ENCODE results near the gene ATAD2B.

ATAD2B gene

GRCh38 chr2:23723029-23723428 is 203.9 kb downstream of the ATAD2B start:
- peak; percentile 30 for DNase-seq

DNA sequence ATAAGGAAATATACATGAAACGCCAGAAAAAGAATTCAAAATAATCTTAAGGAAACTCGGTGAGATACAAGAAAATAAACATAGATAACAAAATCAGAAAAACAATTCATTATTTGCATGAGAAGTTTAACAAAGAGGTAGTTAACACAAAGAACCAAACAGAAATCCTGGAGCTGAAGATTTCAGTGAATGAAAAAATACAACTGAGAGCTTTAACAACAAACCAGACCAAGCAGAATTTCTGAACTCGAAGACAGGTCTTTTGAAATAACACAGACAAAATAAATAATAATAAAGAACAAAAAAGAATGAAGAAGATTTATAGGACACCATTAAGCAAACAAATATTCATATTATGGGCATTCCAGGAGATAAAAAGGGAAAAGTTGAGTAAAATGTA is 204.7 kb downstream of the ATAD2B start:
- DNase-seq: no peak

DNA sequence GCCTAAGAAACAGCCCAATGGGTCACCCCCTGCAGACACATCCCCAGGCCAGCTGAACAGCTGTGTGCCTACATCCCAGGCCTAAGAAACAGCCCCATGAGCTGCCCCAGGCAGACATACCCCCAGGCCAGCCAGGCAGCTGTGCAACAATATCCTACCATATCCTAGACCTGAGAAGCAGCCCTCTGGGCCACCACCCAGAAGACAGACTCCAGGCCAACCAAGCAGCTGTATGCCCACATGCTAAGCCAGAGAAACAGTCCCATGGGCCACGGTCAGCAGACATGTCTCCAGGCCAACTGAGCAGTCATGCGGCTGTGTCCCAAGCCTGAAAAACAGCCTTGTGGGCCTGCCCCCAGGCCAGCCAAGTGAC is 205.5 kb downstream of the ATAD2B start:
- DNase-seq: no peak

GRCh38 chr2:23720705-23721453 is 206.0 kb downstream of the ATAD2B start:
- DNase-seq: no peak

DNA sequence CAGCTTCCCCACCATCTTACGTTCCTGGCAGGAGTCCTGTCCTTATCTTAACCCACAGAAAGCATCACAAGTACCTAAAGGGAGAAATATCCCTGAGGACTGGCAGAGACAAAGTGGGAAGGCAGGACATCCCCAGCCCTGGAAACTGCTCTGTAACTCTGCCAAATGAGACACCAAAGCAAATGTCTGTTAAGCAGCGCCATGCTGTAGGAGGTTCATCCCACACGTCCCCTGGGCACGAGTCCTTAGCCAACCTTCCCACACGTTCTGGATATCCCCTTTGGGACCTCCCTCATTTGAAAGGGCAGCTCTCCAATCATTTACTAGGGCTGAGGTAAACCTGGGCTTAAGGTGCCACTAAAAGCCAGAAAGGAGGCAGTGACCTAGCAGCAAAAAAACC is 207.2 kb downstream of the ATAD2B start:
- DNase-seq: no peak

DNA sequence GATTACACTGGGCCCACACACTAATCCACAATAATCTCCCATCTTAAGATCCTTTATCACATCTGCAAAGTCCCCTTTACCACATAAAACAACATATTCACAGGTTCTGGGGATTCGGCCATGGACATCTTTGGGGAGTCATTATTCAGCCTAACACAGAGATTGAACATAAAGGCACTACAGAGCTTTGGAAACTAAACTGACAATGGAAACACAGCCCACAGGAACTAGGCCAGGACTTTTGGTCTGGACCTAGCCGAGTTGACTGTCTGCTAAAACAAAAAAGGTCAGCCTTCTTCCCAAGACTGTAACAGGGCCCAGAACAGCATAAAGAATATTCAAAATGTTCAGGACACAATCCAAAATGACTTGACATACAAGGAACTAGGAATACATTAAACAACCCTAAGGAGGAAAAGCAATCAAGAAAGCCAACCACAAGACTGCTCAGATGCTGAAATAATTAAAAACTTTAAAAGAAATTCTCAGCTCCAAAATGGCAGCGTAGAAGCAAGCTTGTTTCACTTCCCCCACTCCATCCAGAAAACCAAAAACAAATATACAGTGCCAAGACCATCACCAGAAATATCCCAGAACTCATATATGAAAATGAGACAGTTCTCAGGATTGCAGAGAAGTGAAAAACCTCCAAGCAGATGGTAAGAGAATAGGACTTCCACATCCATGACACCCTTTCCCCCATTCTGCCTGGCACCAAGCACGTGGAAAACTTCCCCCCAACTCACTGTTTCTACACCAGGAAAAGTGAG is 207.8 kb downstream of the ATAD2B start:
- DNase-seq: no peak

- no peak for DNase-seq
Measured at GRCh38 chr2:23713351-23713750, 213.6 kb downstream of the ATAD2B start.

DNA sequence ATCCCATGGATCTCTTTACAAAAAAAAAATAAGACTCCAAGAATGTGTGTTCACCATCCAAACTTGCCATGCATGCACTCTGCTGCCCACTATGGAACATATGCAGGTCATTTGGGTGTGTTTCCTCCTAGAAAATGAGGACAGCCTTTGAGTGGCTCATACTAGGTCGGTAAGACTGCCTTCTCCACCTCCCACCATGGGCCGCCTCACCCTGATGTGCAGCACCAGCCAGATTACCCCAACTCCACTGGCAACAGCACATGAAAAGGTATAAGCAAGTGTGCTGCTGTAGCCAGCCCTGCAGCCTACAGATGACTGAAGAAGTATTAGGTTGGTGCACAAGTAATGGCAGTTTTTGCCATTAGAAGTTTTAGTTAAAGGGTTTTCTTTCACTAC is 214.2 kb downstream of the ATAD2B start:
- no peak for DNase-seq

GRCh38 chr2:23711979-23712755 is 214.8 kb downstream of the ATAD2B start:
- DNase-seq: no peak

GRCh38 chr2:23709311-23709710 is 217.6 kb downstream of the ATAD2B start:
- peak; percentile 35 for DNase-seq

GRCh38 chr2:23708771-23709170 is 218.2 kb downstream of the ATAD2B start:
- no peak for DNase-seq

DNA sequence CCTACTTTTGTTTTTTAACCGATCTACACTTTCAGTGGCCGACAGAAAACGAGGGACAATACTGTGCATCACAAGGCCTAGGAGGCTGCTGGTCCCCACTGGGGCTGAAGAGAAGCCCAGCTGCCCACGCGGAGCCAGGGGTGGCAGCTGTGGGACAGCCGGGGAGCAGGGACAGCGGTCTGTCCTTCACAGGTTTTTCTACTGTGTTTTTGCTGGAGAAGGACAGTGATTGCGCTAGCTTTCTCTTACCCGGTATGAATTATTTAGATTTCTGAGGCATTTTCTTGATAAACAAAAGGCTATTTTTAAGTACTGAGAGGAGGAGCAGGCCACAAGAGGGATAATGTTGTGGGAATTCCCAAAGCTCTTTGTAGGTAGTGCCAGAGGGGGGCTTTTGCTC is 219.8 kb downstream of the ATAD2B start:
- no peak for DNase-seq

DNA sequence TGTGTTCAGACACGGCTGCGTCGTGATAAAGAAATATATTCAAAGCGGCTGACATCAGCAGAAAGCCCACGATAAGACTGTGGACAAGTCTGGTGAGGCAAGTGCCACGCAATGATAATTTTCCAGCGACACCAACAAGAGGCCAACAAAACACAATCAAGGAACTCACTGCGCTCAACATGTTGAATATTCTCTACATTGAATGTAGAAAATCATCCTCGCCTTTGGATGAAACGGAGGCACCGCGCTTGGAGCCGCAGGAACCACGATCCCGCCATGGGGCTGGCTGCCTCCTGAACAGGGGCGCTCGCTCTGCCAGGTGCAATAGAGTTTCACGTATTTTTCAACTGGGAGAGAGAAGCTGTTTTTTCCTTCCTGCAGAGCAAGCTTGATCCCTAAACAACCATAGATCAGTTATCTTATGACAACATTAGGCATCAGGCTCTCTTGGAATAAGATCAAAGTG is 220.3 kb downstream of the ATAD2B start:
- DNase-seq: no peak

- DNase-seq: peak; percentile 38
Measured at GRCh38 chr2:23705771-23706612, 220.9 kb downstream of the ATAD2B start.

DNA sequence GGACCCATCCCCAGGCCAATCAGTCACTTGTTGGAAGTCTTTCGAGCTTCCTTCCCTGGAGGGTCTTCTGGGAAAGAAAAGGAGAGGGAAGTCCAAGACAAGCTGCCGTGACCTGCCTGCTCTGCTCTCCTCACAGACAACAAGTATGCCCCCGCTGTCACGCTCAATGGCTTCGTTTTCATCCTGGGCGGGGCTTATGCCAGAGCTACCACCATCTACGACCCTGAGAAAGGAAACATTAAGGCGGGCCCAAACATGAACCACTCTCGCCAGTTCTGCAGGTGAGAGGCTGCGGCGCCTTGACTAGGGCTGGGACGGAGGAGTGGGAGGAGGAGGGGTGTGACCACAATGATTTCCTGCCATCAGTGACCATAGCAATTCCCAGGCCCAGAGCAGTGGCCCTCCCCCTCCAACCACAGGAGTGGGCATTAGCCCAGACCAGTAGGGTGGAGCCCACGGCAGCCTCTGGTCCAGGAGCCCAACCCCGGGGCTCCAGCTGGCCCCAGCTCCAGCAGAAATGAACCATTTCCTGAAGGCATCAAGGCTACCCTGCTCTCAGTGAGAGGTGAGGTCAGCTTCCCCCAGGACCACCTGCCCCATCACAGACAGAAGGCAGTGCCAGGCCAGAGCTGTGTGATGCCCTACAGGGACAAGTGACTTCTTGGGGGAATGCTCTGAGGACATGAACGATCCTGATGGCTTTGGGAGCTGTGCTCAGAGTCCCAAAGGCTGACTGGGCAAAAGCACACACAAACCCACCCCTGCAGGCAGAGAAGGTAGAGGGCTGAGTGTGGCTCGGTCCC is 223.1 kb downstream of the ATAD2B start:
- peak; percentile 47 for DNase-seq

- no peak for DNase-seq
Measured at GRCh38 chr2:23703037-23703582, 223.8 kb downstream of the ATAD2B start.

- DNase-seq: peak; percentile 44
Measured at GRCh38 chr2:23700627-23701026, 226.3 kb downstream of the ATAD2B start.

DNA sequence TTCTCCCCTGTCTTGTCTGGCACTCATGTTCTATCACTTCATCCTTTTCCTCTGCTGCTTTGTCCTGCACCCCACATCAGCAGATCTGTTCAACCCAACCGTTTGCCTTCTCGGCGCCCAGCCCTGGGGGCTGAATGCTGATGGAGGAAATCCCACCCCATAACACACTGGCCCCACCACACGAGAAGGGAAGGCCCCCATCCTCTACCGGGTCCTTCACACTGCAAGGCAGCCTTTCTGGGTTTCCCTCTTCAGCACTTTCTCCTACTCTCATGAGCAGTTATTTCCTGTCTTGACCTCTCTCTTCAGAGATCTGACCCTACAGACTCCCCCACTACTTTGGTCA is 227.4 kb downstream of the ATAD2B start:
- no peak for DNase-seq

DNA sequence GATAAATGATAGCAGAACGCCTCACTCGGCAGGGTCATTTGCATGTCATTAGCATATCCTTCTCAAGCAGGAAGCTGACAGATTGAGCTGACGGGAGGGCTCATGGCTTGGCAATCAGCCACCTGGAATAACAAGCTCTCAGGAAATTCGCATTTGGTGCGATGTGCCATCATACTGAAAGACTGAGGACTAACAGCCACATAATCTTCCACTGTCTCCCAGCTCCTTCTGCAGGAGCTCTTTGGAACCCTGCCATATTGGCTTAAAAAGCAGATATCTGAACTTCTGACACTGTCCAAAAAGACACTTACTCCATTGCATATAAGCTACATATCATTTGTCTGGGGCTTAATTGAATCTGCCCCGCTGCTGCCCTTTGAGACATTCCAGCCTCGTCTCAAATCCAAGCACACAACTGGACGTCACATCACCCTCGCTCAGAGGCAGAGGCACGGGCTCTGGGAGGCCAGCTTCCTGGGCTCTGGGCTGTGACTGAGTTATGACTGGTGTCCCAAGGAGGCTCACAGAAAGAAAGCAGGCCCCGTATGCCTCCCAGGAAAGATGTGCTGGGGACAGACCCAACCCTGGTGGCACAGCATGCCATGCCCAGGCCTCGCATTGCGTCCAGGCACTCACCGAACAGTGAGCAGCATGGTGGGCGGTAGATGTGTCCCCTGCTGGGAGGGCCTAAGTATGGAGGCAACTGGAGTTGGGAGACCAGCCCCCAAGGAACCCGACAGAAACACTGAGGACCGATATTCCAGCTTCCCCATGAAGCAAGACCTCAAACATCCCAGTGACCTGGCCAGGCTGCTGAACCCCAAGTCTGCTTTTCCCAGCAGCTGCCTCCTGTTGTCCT is 228.0 kb downstream of the ATAD2B start:
- DNase-seq: no peak

Measured in activated CD8-positive, alpha-beta memory T cell treated with anti-CD3 and anti-CD28 coated beads for 24 hours (primary cell).